GM18868 (cell line): ENCODE results near the gene SUPT4H1.

Experiments
- ATAC-seq: cut with Tn5 transposase; IDR thresholded peaks from one replicate; pipeline ENCODE4 v1.9.1; 2021; ENCODE audit warnings: mild to moderate bottlenecking, moderate library complexity; ENCODE audit not compliant: unreplicated experiment

SUPT4H1 gene

DNA sequence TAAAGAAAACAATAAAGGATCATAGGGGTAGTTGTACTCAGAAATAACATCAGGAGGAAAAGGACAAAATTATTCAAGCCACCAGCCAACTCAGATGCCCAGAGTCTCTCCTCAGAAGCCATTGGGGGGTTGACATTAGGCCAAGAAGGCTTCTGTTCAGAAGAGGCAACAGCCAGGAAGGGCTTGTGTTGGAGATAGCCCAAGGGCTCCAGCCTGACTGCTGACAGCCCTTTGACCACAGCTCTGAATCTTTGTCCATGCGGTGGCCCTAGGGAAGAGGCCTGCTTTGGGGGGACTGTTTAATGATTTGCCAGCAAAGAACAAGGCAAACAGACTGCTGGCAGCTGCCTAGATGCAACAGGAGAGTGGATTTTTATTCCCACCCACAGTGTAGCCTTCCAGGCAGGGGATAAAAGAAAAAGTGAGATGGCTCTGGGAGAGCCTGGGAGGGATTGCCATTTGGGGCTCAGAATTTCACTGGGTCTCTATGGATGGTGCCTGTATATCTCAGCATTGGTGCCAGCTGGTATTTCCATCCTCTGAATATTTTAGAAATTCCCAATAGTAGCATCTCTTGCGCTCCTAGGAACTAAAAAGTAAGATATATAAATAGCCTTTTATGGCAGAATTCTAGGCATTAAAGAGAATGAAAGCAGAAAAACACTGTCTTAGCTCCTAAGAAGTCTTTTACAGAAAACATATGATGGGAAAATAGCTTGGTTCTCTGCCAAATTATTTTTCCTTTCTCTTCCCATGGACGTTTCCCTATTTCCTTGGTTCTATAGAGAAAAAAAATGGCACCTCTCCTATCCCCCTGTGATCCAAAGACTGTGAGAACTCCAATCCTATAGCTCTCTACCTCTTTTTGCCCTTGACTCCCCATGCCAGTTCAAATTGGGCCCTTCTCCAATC lies 29.4 kb upstream of the SUPT4H1 start:
- ATAC-seq: no peak

GRCh38 chr17:58380207-58381123 lies 28.5 kb upstream of the SUPT4H1 start:
- ATAC-seq: no peak

GRCh38 chr17:58379511-58379824 lies 27.5 kb upstream of the SUPT4H1 start:
- no peak for ATAC-seq

DNA sequence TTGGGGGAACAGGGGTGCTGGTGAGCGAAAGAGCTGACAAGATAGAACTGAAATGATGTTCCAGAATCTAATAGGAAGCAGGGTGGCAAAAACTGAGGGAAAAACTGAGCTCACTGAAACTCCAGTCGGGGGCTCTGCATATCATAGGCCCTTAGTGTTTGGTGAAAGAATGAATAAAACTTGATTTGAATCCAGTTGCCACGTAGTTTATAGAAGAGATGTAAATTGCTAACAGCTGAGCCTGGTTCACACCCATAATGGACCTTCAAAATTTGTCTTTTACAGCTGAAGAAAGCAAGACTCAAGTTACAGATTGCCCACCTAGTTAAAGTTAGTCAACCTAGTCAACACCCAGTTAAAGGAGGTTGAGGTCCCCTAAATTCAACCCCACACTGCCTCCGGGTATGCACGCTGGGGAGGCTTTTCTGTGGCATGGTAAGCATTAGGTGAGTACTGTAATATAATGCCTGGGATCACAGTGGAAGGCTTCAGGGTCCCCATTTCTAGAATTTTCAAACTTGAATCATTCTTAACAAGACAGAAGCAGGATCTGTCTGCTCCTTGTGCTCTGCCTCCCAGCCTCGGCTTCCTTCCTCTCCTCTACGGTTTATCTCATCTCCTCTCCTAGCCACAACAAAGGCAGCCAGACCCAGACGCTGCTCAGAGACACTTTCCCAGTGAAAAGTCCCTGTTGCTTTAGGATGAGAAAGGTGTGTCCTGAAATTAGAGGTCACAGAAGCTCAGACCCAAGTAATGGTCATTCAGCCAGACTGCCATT lies 26.9 kb upstream of the SUPT4H1 start:
- ATAC-seq: no peak

- ATAC-seq: no peak
These were observed 25.7 kb upstream of the SUPT4H1 start for GRCh38 chr17:58377661-58378060.

DNA sequence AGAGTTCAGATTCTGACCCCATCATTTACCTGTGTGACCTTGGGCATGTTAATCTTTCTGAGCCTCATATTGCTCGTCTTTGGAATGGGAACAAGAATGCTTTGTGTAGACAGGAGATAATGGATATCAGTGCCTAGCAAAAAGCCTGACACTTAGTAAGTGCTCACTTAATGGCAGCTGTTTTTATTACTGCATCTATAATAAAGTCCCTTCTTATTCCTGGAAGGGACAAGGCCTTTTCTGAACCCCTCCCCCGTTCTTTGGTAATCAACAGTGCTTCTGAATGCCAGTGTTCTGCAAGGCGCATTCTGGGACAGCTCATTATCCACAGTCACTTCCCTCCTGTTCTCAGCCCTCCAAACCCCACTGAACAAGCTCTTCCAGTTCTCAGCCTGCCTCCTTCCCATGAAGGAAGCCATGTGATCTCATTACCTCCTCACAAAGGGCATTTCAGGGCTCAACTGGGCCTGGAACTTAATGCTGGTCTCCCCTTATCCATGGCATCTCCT lies 25.1 kb upstream of the SUPT4H1 start:
- ATAC-seq: no peak

DNA sequence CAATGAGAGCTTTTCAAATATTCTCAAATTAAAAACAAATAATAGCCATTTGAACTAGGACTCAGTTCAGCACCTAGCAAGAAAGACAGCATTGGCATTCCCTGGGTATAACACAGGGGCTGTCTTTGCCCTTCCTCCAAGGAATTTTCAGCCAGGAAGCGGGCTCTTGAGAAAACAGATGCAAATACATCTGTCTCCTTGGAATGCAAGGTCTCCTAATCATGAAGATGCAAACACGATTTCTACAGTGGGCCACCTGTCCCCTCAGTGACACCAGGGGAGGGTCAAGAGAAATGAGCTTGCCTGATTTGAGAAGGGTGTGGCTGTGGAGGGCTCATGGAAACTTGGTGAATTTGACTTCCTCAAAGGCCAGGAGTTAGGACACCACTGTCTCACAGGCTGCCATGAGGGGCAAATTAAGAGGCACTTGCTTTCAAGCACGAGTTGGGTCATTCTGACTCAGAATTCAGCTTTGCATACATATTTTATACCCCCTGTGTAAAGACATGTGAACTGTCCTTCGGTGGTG lies 24.5 kb upstream of the SUPT4H1 start:
- ATAC-seq: no peak

DNA sequence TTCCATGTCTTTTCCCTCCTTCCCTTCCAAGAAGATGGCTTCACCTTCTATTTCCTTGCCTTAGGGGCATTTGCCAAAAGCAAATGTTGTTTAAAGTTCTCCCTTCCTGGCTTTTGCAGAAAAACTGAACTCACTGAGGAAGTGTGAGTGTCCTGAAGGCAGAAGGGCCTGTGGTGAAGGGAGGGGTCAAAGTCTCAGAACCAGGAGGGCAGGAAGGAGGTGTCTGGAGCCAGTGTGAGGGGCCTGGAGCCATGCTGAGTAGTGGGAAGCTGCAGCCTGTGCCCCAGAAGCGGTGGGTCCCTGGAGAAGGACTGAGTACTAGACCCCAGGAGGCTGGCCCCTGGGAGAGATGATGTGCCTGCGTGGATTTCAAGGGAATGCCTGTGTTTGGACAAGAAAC lies 23.8 kb upstream of the SUPT4H1 start:
- no peak for ATAC-seq

GRCh38 chr17:58375256-58375655 lies 23.3 kb upstream of the SUPT4H1 start:
- no peak for ATAC-seq

- no peak for ATAC-seq
These were observed 21.9 kb upstream of the SUPT4H1 start for GRCh38 chr17:58373923-58374322.

DNA sequence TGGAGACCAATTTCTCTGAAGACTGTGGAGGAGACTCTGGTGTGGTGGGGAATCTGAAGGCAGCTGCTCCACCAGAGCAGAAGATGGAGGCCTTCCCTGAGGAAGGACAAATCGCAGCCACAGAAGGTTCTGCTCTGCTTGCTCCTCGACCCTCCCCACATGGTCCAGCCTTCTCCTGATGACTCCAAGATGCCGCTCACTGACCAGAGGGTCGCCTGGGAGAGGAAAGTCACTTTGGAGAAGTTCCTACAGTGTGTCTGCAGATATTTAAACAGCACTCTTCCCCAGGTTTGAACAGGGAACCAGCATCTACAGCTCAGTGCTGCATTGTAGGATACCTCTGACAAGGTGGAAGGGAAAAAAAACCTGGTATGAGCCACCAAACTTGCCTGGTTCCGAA lies 21.0 kb upstream of the SUPT4H1 start:
- ATAC-seq: no peak

DNA sequence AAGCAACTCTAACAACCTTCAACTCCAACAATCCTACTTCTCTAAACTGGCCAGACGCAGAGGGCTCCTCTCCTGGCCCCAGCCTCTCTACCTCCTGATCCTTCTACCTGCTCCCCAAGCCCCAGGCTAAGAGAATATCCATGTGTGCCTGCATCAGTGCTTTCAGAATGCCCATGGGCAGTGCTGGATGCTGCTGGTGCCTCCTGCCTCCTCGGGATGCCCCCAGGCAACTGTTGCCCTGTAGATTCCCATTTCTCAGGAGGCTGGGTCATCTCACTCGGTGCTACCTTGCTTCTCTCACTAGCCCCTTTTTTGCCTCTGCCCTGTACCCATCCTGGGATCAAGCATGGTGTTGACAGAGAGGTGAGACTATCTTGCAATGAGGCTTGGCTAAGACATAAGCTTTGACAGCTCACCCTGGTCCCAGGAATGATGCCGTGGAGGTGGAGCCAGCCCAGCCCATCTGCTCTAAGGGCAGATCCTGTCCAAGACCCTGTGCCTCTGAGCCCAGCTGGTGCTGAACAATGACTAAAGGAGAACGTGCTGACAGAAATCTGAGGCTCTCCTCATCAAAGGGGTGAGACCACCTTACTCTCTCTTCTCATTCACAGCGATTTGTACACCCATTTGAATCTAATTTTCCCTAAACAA lies 19.4 kb upstream of the SUPT4H1 start:
- no peak for ATAC-seq

- ATAC-seq: no peak
These were observed 18.7 kb upstream of the SUPT4H1 start for GRCh38 chr17:58370716-58371115.

GRCh38 chr17:58370309-58370708 lies 18.3 kb upstream of the SUPT4H1 start:
- ATAC-seq: no peak

DNA sequence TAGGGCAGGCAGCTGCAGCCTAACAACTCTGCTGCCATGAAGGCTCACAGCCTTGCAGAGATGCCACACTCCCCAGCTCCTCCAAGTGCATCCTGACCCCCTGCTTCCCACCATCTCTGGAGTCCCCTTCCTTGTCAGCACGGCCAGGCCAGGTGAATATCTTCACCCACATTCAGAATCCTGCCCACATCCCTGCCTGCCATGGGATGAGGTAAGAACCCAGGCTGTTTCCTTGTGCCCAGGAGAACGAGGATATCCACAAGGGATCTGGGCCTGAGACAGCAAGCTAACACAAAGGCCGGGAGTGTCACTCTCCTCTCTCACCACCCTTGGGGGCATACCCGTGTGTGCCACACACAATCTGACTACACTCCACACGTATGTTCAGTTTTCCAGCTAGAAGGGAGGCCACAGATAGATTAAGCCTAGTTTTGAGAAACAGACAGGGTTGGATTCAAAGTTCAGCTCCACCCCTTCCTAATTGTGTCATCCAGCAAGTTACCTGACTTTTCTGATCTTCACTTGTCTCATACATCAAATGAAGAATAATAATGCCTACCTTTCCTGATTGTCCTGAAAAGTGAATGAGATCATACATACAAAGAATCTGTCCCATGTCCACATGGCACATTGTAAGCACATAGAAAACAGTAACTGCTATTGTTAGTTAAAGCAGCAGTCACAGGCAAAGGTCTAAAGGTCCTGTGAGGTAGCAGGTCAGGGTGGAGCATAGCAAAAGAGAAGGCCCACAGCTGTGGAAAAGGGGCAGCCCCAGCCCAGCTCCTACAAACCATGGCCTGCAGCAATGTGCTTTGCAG lies 17.4 kb upstream of the SUPT4H1 start:
- ATAC-seq: no peak

DNA sequence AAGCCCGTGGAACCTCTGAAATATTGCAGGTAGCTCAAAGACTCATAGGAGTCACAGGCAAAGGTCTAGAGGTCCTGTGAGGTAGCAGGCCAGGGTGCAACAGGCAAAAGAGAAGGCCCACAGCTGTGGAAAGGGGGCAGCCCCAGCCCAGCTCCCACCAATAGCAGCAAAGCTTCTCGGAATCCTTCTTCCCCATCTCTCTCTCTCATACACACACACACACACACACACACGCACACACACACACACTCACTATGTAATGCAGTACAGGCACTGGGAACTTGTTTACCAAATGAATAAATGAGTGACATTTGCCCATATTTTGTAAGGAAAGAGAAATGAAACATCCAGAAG lies 16.8 kb upstream of the SUPT4H1 start:
- no peak for ATAC-seq

GRCh38 chr17:58367461-58367860 lies 15.5 kb upstream of the SUPT4H1 start:
- no peak for ATAC-seq

- ATAC-seq: no peak
These were observed 14.1 kb upstream of the SUPT4H1 start for GRCh38 chr17:58365980-58366595.
